ENCODE data around the gene SRA1. TPM values are rescaled to one million over a fixed set of nuclear protein-coding genes. Genes with fewer than 3 reads are reported as not detected.
"Not testable (repeated sequence)": the region's sequence is repeated elsewhere in the genome, so short reads cannot be mapped to it uniquely, and the experiment has no call there.

SRA1 gene
- total and polyA plus RNA-seq, 2 of the 4 experiments (the other 2 are of a cell fraction) = 52.9 to 54.8 TPM

DNA sequence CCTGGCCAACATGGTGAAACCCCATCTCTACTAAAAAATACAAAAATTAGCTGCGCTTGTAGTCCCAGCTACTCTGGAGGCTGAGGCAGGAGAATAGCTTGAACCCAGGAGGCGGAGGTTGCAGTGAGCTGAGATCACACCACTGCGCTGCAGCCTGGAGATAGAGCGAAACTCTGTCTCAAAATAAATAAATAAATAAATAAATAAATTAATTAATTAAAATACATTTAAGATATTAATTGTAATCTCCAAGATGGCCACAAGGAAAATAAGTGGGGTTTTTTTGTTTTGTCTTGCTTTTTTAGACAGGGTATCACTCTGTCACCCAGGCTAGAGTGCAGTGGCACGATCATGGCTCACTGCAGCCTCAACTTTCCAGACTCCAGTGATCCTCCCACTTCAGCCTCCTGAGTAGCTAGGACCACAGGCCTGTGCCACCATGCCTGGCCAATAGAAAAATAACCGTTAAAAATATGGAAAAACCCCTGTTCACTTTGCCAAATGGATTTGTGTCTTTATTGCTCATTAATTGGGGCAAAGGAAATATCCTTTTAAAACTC, 22.0 kb upstream of the SRA1 start:
- H4K5ac ChIP-seq (ENCODE audit: low read depth, low read length); H3K23ac ChIP-seq (ENCODE audit: low read depth, low read length); H3K4ac ChIP-seq (ENCODE audit: low read depth, low read length); H3K18ac ChIP-seq (ENCODE audit: low read depth, low read length); dilution Hi-C loops (cut with HindIII; ENCODE audit: low sequenced_read_pairs, unreplicated experiment); H2BK20ac ChIP-seq (ENCODE audit: low read depth, low read length); H2BK5ac ChIP-seq (ENCODE audit: low read depth, low read length, poor library complexity, severe bottlenecking); DNase-seq; in situ Hi-C loops (cut with MboI; ENCODE audit: low sequenced_read_pairs); H4K91ac ChIP-seq (ENCODE audit: insufficient read depth, low read depth, low read length); intact Hi-C loops (cut with micrococcal nuclease); H2BK15ac ChIP-seq (ENCODE audit: low read depth, low read length); H2AK9ac ChIP-seq (replicated peaks; ENCODE audit: low read depth, low read length, poor library complexity); H2BK120ac ChIP-seq (ENCODE audit: low read depth, low read length); H4K20me1 ChIP-seq (ENCODE audit: insufficient read depth, low read length); H3K79me1 ChIP-seq (ENCODE audit: low read depth in 1 of 2, low read length in 2 of 2); H3K4me3 ChIP-seq (ENCODE audit: insufficient read depth, low read depth, low read length); H3K9ac ChIP-seq (ENCODE audit: low read depth, low read length); H3K27ac ChIP-seq (ENCODE audit: insufficient read depth, low read length); H3K4me1 ChIP-seq (ENCODE audit: control insufficient read depth, insufficient read depth, low read length); H3K27me3 ChIP-seq (ENCODE audit: control insufficient read depth, insufficient read depth, low read length); H3K56ac ChIP-seq (ENCODE audit: extremely low read depth, insufficient read depth, low read length); H3K9me1 ChIP-seq (ENCODE audit: insufficient read depth, low read length); H2AK5ac ChIP-seq (ENCODE audit: low read depth, low read length); H3K14ac ChIP-seq (replicated peaks; ENCODE audit: low read depth, low read length); H3K36me3 ChIP-seq (ENCODE audit: control insufficient read depth, insufficient read depth, low read length); H3K4me2 ChIP-seq (ENCODE audit: low read depth, low read length); H4K8ac ChIP-seq (ENCODE audit: low read depth in 2 of 2, low read length in 2 of 2); H2AFZ ChIP-seq (replicated peaks; ENCODE audit: low read length, poor library complexity); BruUV-seq (replicated peaks); CTCF ChIA-PET; ATAC-seq (ENCODE audit: low read depth); H3K9me3 ChIP-seq (ENCODE audit: control insufficient read depth, insufficient read depth, low read length): not testable (repeated sequence)
- POLR2A ChIA-PET (ENCODE audit: unreplicated experiment) = interaction anchor here (1.0 kb wide), 1 partner anchor 68 kb away, joined by 3 read pairs; the partner anchor contains the start of genes IK and NDUFA2
- 60% methylated on average over 1 of the region's 6 CpGs; no CpG with 5 or more reads in 1 of the 2 experiments for WGBS, 2 experiments (ENCODE audit: extremely low coverage in 2 of 2, insufficient read length in 1 of 2)

Measured in IMR-90 (cell line).